Kidney (tissue), 14 donors: ENCODE results near the gene DNAI7. TPM values are rescaled to one million over a fixed set of nuclear protein-coding genes. Genes with fewer than 3 reads are reported as not detected.

Source experiments
- DNase-seq, 5 donors: peaks; one replicate each; pipeline ENCODE4 v3.0.0-alpha.2; 2013 to 2020
- FAIRE-seq: peaks from 2 replicates; lab custom pipeline; 2012; peaks lifted over from hg19 to GRCh38; lab: Jason Lieb, UNC
- H3K27ac ChIP-seq, 2 donors: one replicate each; pipeline ENCODE4 v1.7.0; 2013; ENCODE audit warnings: low read depth in 2 of 2, low read length in 2 of 2, inconsistent platforms in 1 of 2
- H3K27me3 ChIP-seq: one replicate; pipeline ENCODE4 v1.7.1; 2013; ENCODE audit warnings: low read length, inconsistent platforms; ENCODE audit not compliant: control insufficient read depth, insufficient read depth
- H3K36me3 ChIP-seq, 3 donors: one replicate each; pipeline versions ENCODE4 v1.7.0 to v1.7.1; 2013; ENCODE audit warnings: low read length in 3 of 3, control low read depth in 1 of 3, inconsistent platforms in 1 of 3; ENCODE audit not compliant: insufficient read depth in 3 of 3, control insufficient read depth in 2 of 3
- H3K4me1 ChIP-seq, 3 donors: one replicate each; pipeline versions ENCODE4 v1.7.0 to v1.7.1; 2013; ENCODE audit warnings: low read length in 3 of 3, inconsistent platforms in 1 of 3, low read depth in 1 of 3; ENCODE audit not compliant: control insufficient read depth in 2 of 3, insufficient read depth in 2 of 3
- H3K4me3 ChIP-seq, 3 donors: one replicate each; pipeline versions ENCODE4 v1.7.0 to v1.8.1; 2013; ENCODE audit warnings: low read length in 3 of 3, control low read depth in 1 of 3, inconsistent platforms in 1 of 3
- H3K9ac ChIP-seq, 3 donors: one replicate each; pipeline versions ENCODE4 v1.7.0 to v1.7.1; 2013; ENCODE audit warnings: low read length in 3 of 3, control low read depth in 1 of 3, inconsistent platforms in 1 of 3
- H3K9me3 ChIP-seq, 3 donors: one replicate each; pipeline versions ENCODE4 v1.7.0 to v1.7.1; 2013; ENCODE audit warnings: low read length in 3 of 3, control low read depth in 1 of 3, inconsistent platforms in 1 of 3; ENCODE audit not compliant: control insufficient read depth in 2 of 3, insufficient read depth in 1 of 3
- CTCF ChIP-seq: IDR thresholded peaks from 3 replicates; pipeline ENCODE4 v1.5.1; 2012; ENCODE audit warnings: mild to moderate bottlenecking, moderate library complexity, borderline replicate concordance; ENCODE audit not compliant: insufficient read depth; ENCODE audit errors: extremely low read depth
- intact Hi-C: fragments of 100-400 bp; cut with DNase I; formaldehyde crosslinking; loops from one replicate; pipeline ENCODE4 v1.11.1; 2022
- polyA plus RNA-seq: library from polyadenylated mRNA; stranded (reverse); fragments of 350-450 nt; fragmentation: Illumina TruSeq; extraction: RNeasy Lipid Tissue Mini Kit (QIAGEN cat#74804); gene quantifications from one replicate; pipeline ENCODE4 v1.2.3, GENCODE V29; 2014; ENCODE audit warnings: low read depth, low replicate concordance; ENCODE audit not compliant: insufficient read depth
- total RNA-seq: library from RNA; stranded (reverse); fragmentation: NEBNext Ultra II Directional; extraction: Animal tissue kit (Norgen Biotek cat#: 25700); gene quantifications from one replicate; pipeline ENCODE4 v1.2.1, GENCODE V29; 2021
- donor health status: control.
- donor health status: control.
- donor health status: control.
- donor health status: control.
- donor health status: control.
- donor health status: DM: yes; HTN: yes; CAD: no.
- donor health status: Normal renal cell carcinoma (clear cell type).

DNAI7 gene
- total and polyA plus RNA-seq, 2 donors from 2014 or later, result 3.0 to 5.3 TPM

GRCh38 chr12:25146686-25147085 is 48.3 kb downstream of the DNAI7 start:
- no peak overlapping the region for H3K27ac ChIP-seq
- H3K9ac ChIP-seq, result no peak overlapping the region
- no peak for TF ChIP-seq CTCF
- no peak overlapping the region for H3K4me3 ChIP-seq
- no peaks in the 10 kb centered on the region for H3K36me3 ChIP-seq
- no peak for DNase-seq
- no peaks in the 10 kb centered on the region for H3K27me3 ChIP-seq
- FAIRE-seq, result no peak
- no peaks in the 10 kb centered on the region for H3K9me3 ChIP-seq
- intact Hi-C loops, result no loop called here
- H3K4me1 ChIP-seq, result no peaks in the 10 kb centered on the region

GRCh38 chr12:25135531-25136154 is 59.3 kb downstream of the DNAI7 start:
- H3K4me1 ChIP-seq, result no peaks in the 10 kb centered on the region
- H3K27me3 ChIP-seq, result no peaks in the 10 kb centered on the region
- no peaks in the 10 kb centered on the region for H3K36me3 ChIP-seq
- no peak overlapping the region for H3K4me3 ChIP-seq
- TF ChIP-seq CTCF, result no peak
- no peak overlapping the region for H3K9ac ChIP-seq
- DNase-seq, result no peak
- no peak overlapping the region for H3K27ac ChIP-seq
- H3K9me3 ChIP-seq, result peaks cover 0 to 2% (median 0%) of the 10 kb centered on the region in 3 donors
- no peak for FAIRE-seq
- intact Hi-C loops, result no loop called here

GRCh38 chr12:25131270-25131669 is 63.7 kb downstream of the DNAI7 start:
- no peaks in the 10 kb centered on the region for H3K4me1 ChIP-seq
- intact Hi-C loops, result no loop called here
- H3K9me3 ChIP-seq, result no peaks in the 10 kb centered on the region
- no peak overlapping the region for H3K9ac ChIP-seq
- H3K27ac ChIP-seq, result no peak overlapping the region
- TF ChIP-seq CTCF, result no peak
- H3K4me3 ChIP-seq, result no peak overlapping the region
- no peaks in the 10 kb centered on the region for H3K36me3 ChIP-seq
- no peak for FAIRE-seq
- H3K27me3 ChIP-seq, result no peaks in the 10 kb centered on the region
- no peak for DNase-seq

DNA sequence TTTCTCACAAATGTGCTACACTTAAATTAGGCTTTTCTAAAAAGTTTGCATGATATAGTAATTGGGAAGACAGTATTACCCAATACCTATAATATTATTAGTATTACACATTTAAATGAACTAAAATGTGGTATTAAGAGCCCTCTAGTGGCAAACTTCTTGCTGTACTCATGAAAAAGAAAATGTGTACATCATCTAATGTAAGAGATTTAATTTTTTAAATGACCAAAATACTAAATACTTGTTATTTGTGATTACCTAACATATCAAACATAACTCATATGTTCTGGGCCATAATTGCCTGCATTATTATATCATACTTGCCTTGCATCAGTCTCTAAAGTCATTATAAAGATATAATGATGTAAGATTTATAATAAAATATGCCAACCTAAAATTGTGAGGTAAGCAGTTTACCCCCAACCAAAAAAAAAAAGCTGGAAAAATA is 64.2 kb downstream of the DNAI7 start:
- peak in 2 of 5 donors; percentile 33 to 50 for DNase-seq
- H3K9ac ChIP-seq, result no peak overlapping the region
- no peak overlapping the region for H3K27ac ChIP-seq
- no peaks in the 10 kb centered on the region for H3K4me1 ChIP-seq
- intact Hi-C loops, result no loop called here
- peak; percentile 97 for FAIRE-seq
- H3K27me3 ChIP-seq, result no peaks in the 10 kb centered on the region
- no peak overlapping the region for H3K4me3 ChIP-seq
- no peaks in the 10 kb centered on the region for H3K36me3 ChIP-seq
- TF ChIP-seq CTCF, result peak; percentile 46
- no peaks in the 10 kb centered on the region for H3K9me3 ChIP-seq
